LNCaP clone FGC (cell line): ENCODE results near the gene TBL1X.

ENCODE experiments used
- DNase-seq: peaks from one replicate; pipeline ENCODE4 v3.0.0-alpha.2; 2011; ENCODE audit warnings: low read depth
- H3K4me3 ChIP-seq: 2 replicates; pipeline ENCODE4 v1.5.1; 2011; ENCODE audit warnings: mild to moderate bottlenecking, low read depth, low read length, control low read depth
- TF ChIP-seq, protein P1 (sequence below): IDR thresholded peaks from 2 replicates; pipeline ENCODE4 v1.5.1; 2012; ENCODE audit warnings: mild to moderate bottlenecking; ENCODE audit not compliant: control insufficient read depth, insufficient read depth; ENCODE audit errors: extremely low read depth

The TBL1X gene

DNA sequence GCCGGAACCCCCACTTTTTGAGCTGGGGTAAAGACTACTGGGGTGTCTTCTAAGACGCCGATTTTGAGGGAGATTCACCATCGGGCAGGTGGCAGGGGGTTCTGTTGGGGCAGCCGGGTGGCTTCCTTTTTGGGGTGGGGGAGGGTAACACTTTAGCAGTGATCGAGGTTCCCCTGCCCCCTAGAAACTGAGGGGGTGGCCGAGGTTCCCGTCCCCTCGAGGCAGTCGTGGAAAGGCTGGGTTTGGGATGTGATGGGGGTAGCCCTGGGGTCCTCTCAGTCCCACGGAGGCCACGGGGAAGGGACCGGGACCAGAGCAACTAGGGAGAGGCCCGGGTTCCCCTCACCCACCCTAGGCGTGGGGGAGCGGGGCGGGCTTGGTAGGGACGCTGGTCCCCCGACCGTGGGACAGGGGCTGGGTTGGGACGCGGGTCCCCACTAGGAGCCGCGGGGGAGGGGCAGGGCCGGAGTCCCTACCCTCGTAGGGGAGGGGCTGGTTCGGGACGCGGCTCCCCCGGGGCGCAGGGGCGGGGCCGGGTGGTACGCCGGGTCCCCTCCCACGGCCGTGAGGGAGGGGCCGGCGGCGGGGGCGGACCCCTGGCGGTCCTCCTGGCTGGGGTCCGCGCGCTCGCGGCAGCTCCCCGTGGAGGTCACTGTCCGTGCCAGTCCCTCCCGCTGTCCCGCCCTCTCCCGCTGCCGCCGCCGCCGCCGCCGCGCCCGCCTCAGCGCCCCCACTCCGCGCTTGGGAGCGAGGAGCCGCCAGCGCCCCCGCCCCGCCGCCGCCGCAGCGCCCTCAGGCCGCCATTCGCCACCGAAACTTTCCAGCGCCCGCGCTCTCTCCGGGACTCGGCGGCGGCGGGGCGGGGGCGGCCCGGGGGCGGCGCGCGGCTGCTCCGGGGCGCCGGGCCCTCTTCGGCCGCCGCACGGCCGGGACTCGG is at the start of gene TBL1X:
TBL1X (plus strand) TSS at position 624 of the 937 bp plus-strand sequence. CDS start 188,529 bp downstream, outside the sequence.
- H3K4me3 ChIP-seq: peak within 1 kb of the TSS; percentile 62
- TF ChIP-seq, protein P1, sequence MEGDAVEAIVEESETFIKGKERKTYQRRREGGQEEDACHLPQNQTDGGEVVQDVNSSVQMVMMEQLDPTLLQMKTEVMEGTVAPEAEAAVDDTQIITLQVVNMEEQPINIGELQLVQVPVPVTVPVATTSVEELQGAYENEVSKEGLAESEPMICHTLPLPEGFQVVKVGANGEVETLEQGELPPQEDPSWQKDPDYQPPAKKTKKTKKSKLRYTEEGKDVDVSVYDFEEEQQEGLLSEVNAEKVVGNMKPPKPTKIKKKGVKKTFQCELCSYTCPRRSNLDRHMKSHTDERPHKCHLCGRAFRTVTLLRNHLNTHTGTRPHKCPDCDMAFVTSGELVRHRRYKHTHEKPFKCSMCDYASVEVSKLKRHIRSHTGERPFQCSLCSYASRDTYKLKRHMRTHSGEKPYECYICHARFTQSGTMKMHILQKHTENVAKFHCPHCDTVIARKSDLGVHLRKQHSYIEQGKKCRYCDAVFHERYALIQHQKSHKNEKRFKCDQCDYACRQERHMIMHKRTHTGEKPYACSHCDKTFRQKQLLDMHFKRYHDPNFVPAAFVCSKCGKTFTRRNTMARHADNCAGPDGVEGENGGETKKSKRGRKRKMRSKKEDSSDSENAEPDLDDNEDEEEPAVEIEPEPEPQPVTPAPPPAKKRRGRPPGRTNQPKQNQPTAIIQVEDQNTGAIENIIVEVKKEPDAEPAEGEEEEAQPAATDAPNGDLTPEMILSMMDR: no peak
- no peak for DNase-seq

DNA sequence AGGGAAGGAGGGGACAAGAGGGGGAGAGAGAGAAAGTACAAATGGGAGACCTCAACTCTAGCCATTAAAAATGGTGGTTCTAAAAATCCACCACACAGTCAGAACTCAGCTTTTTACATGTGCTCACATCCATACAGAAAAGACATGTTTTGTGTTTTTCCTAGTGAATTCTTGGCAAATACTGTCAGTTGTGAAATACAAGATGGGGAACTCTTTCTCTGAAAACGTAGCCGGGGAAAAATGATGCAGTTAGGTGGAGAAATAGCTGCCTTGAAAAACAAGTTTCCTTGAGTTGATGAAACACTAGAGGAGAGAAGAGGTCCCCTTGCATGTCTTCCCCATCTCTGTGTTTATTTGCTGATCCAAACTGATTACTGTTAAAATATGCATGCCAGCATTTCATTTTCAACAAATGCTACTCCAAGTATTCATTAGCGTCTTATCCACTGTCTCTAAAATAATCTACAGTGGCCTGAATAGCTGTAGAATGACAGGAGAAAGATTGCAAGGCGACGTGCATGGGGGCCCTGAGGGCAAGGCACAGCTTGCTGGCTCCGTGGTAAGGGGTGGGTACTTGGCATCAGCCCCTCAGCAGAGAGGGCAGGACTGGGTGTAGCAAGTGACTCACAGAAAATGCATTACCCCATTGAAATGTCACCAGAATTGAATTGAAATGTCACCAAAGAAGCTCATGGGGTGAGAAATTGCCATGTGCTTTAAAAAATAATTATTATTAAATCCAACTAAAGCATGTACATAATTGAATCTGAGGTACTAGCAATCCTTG is 48.1 kb upstream of the TBL1X start:
- H3K4me3 ChIP-seq: no peak overlapping the region
- TF ChIP-seq, protein P1: no peak
- DNase-seq: no peak

DNA sequence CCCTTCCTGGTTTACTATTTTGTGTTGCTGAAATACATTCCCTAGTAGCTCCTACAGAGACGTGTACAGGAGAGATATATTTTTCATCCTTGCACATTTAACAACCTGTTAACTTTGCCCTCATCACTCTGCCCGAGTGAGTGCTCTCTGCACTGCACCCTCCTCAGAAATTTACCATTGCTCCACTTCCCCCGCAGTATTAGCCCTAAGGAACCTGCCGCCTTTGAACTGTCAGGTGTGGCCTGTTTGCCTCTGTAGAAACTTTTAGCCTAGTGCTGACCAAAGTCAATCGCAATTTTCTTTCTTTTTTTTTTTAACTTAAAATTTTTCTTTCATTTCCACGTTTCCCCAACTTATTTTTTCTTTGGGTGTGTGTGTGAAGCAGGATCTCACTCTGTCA is 46.6 kb upstream of the TBL1X start:
- DNase-seq: no peak
- TF ChIP-seq, protein P1: no peak
- H3K4me3 ChIP-seq: no peak overlapping the region

DNA sequence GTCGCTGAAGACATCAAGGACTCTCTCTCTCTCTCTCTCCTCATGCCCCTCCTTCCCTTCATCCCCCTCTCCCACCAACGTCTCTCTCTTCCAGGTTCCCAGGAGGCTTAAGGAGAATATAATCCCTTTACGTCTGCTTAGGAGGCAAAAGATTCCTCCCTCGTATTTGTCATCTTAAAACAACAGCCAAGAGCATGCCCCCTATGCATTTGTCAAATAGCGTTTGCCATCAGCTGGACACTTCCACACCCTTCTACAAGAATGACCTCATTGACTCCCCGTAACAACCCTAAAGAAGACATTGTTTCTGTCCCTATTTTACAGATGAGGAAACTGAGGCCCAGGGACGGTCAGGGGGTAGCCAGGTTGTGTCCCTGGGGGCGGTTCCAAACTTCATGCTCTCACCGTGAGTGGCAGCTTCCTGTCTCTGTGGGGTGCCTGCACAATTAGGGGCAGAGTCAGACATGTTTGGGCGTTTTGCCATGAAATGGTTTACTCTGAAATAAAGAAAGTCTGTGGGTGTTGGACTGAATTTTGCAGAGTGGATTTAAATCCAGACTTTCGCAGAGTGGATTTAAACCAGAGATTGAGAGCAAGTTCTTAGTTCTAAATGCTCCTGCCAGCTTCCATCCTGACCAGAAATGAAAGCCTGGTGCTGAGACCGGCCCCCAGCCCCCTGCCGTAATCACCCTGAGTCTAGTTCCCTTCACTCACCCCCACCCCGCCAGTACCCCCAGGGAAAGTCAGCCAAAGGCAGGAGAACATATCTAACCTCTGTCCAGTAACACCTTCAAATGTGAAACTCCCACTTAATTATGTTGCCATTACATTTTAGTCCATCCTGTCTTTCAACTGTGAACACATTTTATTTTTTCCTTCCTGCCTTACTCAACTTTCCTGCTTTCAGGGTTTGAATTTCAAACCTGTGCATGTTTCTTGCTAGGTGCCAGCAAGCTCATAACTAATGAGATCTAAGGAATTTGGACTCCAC is 44.3 kb upstream of the TBL1X start:
- DNase-seq: no peak
- no peak overlapping the region for H3K4me3 ChIP-seq
- TF ChIP-seq, protein P1: no peak

DNA sequence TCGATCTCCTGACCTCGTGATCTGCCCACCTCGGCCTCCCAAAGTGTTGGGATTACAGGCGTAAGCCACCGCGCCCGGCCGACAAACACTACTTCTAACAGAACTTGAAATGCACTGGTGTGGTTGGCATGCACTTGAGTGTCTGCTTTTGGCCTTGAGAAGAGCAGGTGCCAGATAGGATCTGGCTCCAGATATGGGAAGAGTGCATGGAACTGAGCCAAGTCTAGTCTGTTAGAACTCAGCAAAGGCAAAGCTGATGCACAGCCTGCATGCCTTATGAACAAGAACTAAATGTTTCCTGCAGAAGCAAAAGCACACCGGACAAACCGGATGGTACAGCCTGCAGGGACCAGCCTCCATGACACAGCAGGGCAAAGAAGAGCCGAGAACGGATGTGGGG is 35.1 kb upstream of the TBL1X start:
- TF ChIP-seq, protein P1: no peak
- H3K4me3 ChIP-seq: no peak overlapping the region
- DNase-seq: peak; percentile 21

DNA sequence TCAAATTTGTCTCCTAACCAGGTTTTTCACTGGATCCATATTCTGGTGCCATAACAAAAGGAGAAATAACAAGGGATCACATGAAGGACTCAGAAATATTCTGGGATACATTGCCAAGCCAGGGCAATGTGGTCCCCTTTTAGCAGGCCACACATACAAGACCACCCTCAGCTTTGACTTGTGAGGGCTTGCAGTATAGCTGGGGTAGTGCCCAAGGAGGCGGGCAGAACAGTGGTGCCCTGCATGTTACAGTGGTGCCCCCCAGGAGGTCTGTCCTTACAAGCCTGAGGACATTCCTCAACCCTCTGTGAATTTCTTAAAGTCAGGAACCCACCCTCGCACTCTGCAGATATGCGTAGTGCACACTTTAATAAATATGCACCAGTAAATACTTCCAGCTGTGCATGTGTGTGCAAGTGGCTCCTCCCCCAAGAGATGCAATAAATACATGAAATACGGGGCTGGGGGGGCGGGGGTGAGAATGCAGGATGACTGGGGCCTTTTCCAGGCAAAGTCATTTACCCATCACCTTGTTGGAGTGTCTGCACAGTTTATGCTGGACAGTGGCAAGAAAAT is 34.4 kb upstream of the TBL1X start:
- DNase-seq: no peak
- TF ChIP-seq, protein P1: no peak

More for the DNA sequence above, 34.4 kb upstream of the TBL1X start:
- H3K4me3 ChIP-seq: no peak overlapping the region
